ENCODE results near the gene FBLN1.

- TF ChIP-seq EZH2 (IDR thresholded peaks at IDR 0.05; ENCODE audit: low read depth): no peak
- TF ChIP-seq, protein P1, sequence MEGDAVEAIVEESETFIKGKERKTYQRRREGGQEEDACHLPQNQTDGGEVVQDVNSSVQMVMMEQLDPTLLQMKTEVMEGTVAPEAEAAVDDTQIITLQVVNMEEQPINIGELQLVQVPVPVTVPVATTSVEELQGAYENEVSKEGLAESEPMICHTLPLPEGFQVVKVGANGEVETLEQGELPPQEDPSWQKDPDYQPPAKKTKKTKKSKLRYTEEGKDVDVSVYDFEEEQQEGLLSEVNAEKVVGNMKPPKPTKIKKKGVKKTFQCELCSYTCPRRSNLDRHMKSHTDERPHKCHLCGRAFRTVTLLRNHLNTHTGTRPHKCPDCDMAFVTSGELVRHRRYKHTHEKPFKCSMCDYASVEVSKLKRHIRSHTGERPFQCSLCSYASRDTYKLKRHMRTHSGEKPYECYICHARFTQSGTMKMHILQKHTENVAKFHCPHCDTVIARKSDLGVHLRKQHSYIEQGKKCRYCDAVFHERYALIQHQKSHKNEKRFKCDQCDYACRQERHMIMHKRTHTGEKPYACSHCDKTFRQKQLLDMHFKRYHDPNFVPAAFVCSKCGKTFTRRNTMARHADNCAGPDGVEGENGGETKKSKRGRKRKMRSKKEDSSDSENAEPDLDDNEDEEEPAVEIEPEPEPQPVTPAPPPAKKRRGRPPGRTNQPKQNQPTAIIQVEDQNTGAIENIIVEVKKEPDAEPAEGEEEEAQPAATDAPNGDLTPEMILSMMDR (conservative IDR thresholded peaks at IDR 0.05): no peak
Observed at GRCh38 chr22:45575607-45576272, 73.1 kb downstream of the FBLN1 start.

All from PC-9 (cell line).